ENCODE data around the gene STOM. TPM values are rescaled to one million over a fixed set of nuclear protein-coding genes. Genes with fewer than 3 reads are reported as not detected.

Gene STOM
- total and polyA plus RNA-seq, 8 donors: 13.9 to 65.1 (median 32.0) TPM

GRCh38 chr9:121394292-121394691, 24.2 kb upstream of the STOM start:
- H3K36me3 ChIP-seq: no peaks in the 10 kb centered on the region
- no peaks in the 10 kb centered on the region for H3K27me3 ChIP-seq
- FAIRE-seq: no peak
- no peaks in the 10 kb centered on the region for H3K9me3 ChIP-seq
- intact Hi-C loops (cut with DNase I): loop anchor here in 2 of 3 donors (10.0 kb wide), 1 partner anchor 179 kb away; no protein-coding TSS in a partner anchor
- DNase-seq: no peak
- H3K4me1 ChIP-seq: no peaks in the 10 kb centered on the region
- no peak overlapping the region for H3K27ac ChIP-seq
- WGBS, 2 donors: 82 to 87% methylated on average over 3 of the region's 3 CpGs
- H3K4me3 ChIP-seq: no peak overlapping the region
- TF ChIP-seq, protein P1, sequence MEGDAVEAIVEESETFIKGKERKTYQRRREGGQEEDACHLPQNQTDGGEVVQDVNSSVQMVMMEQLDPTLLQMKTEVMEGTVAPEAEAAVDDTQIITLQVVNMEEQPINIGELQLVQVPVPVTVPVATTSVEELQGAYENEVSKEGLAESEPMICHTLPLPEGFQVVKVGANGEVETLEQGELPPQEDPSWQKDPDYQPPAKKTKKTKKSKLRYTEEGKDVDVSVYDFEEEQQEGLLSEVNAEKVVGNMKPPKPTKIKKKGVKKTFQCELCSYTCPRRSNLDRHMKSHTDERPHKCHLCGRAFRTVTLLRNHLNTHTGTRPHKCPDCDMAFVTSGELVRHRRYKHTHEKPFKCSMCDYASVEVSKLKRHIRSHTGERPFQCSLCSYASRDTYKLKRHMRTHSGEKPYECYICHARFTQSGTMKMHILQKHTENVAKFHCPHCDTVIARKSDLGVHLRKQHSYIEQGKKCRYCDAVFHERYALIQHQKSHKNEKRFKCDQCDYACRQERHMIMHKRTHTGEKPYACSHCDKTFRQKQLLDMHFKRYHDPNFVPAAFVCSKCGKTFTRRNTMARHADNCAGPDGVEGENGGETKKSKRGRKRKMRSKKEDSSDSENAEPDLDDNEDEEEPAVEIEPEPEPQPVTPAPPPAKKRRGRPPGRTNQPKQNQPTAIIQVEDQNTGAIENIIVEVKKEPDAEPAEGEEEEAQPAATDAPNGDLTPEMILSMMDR (IDR thresholded peaks at IDR 0.05): no peak
- peak in 1 of 4 donors; percentile 42 for ATAC-seq

DNA sequence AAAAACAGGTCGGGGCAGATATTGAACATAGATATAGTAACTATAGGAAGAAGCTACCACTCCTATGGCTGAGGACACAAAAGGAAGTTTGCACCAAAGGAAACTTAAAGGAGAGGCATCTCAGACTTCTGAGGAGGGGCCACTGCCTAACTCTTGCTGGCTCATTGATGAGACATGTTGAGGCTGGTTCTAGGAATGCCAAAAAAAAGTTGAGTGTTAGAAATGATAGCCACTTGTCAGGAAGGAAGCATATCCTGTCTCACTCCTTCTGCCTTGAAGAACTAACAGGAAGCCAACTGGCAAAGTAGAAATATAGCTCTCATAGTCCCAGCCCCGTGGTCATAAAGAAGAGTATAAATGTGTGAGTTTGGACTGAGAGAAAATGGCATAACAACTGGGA, 23.3 kb upstream of the STOM start:
- ATAC-seq (no peak), DNase-seq (no peak), FAIRE-seq (no peak)
- intact Hi-C loops (cut with DNase I): loop anchor here in 2 of 3 donors (10.0 kb wide), 1 partner anchor 179 kb away; no protein-coding TSS in a partner anchor
- WGBS, 2 donors: 65 to 69% methylated on average over 2 of the region's 2 CpGs
- no peaks in the 10 kb centered on the region for H3K27me3 ChIP-seq
- TF ChIP-seq, protein P1 (IDR thresholded peaks at IDR 0.05): no peak
- no peak overlapping the region for H3K27ac ChIP-seq
- H3K9me3 ChIP-seq: no peaks in the 10 kb centered on the region
- H3K4me3 ChIP-seq: no peak overlapping the region
- H3K4me1 ChIP-seq: no peaks in the 10 kb centered on the region
- H3K36me3 ChIP-seq: no peaks in the 10 kb centered on the region

DNA sequence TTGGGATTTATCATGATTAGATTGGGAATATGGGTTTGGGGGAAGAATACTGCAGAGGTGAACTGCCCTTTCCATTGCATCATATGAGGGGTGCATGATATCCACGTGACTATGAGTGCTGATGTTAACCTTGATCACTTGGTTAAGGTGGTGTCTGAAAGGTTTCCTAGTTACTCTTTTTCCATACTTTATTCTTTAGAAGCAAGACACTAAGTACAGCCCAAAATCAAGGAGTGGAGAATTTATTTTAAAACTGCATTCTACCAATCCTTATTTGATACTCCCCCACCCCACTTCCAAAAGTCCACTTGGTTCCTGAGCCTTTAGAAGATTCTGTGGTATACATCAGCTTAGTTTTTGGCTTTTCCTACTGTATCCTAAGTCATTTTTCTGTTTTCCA, 20.3 kb upstream of the STOM start:
- Histone ChIP-seq H3K4me3 (no peak overlapping the region), H3K4me1 (no peaks in the 10 kb centered on the region), H3K9me3 (no peaks in the 10 kb centered on the region), H3K36me3 (no peaks in the 10 kb centered on the region), H3K27me3 (no peaks in the 10 kb centered on the region), H3K27ac (no peak overlapping the region)
- FAIRE-seq (no peak), DNase-seq (no peak), ATAC-seq (no peak)
- TF ChIP-seq, protein P1 (IDR thresholded peaks at IDR 0.05): no peak
- WGBS, 2 donors: 45 to 65% methylated on average over 1 of the region's 1 CpG
- intact Hi-C loops (cut with DNase I): loop anchor here in 2 of 3 donors (10.0 kb wide), 1 partner anchor 176 kb away; no protein-coding TSS in a partner anchor

DNA sequence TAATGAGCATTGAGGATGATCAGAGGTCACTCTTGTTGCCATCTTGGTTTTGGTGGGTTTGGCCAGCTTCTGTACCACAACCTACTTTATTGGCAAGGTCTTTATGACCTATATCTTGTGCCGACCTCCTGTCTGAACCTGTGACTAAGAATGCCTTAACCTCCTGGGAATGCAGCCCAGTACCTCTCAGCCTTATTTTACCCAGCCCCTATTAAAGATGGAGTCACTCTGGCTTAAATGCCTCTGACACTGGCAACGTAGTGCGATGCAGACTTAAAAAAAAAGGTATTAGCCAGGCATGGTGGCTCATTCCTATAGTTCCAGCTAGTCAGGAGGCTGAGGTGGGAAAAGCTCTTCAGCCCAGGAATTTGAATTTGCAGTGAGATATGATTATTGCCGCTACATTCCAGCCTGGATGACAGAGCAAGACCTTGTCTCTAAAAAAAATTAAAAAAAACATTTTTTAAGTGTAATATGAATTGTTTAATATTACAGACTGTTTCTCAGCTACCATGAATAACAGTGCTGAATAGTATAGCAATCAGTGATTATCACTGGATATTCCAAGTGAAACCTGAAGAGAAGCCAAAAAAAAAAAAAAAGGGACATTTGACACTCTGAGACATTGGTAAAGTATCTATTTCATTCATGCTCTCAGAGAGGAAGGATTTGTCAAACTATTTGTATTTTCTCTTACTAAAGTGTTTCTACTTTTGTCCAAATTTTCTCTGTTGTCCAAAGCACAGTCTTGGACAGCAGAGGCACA, 18.3 kb upstream of the STOM start:
- no peak for ATAC-seq
- H3K27me3 ChIP-seq: no peaks in the 10 kb centered on the region
- TF ChIP-seq, protein P1 (IDR thresholded peaks at IDR 0.05): no peak
- FAIRE-seq: no peak
- intact Hi-C loops (cut with DNase I): no loop called here
- WGBS, 2 donors: 81 to 83% methylated on average over 4 of the region's 4 CpGs
- no peaks in the 10 kb centered on the region for H3K9me3 ChIP-seq
- no peaks in the 10 kb centered on the region for H3K36me3 ChIP-seq
- no peak overlapping the region for H3K27ac ChIP-seq
- H3K4me1 ChIP-seq: no peaks in the 10 kb centered on the region
- DNase-seq: no peak
- H3K4me3 ChIP-seq: no peak overlapping the region
